GM18519 (cell line): ENCODE measurements around the gene CTDNEP1.
A peak's percentile ranks its signal among the peaks of the same experiment; 100 is the strongest.

Experiments used
- ATAC-seq: cut with Tn5 transposase; IDR thresholded peaks from one replicate; pipeline ENCODE4 v1.9.1; 2021; ENCODE audit warnings: mild to moderate bottlenecking, moderate library complexity; ENCODE audit not compliant: unreplicated experiment, low FRiP score

Gene CTDNEP1

DNA sequence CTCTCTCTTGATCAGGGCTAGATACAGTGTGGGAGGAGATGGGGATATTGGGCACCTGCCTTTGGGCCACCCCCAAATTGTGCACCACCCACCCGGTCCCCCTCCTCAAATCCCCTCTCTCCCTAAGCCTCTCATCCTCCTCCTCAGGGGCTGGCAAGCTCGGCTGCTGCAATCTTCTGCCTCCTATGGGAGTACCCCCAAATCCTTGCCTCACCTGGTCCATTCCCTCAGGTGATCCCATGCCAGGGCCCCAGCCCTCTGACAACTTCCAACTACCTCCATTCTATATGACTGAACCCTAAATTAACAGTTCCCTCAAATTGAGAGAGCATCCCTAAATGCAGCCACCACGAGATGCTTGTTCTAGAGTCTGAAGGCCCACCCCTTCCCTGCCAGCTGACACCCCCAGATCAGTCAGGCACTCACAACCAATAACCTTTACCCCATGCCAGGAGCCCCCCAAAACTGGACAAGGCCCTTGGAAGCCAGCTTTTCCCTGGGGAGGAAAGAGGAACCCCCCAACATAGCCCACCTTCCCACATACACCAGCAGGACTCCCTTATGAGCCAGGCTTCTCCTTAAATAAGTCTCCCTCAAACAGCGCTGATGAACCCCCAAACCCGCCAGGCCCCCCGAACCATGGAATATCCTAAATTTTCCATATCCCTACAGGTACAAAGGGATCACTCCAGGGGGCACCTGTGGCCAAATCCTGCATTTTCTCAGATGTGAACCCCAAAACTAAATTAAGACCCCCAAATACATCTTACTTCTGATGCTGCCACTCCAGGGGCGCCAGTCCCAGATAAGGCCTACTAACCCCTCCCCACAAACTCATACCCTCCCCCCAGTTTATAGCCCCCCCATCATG, 35.1 kb downstream of the CTDNEP1 start:
- ATAC-seq, result no peak

DNA sequence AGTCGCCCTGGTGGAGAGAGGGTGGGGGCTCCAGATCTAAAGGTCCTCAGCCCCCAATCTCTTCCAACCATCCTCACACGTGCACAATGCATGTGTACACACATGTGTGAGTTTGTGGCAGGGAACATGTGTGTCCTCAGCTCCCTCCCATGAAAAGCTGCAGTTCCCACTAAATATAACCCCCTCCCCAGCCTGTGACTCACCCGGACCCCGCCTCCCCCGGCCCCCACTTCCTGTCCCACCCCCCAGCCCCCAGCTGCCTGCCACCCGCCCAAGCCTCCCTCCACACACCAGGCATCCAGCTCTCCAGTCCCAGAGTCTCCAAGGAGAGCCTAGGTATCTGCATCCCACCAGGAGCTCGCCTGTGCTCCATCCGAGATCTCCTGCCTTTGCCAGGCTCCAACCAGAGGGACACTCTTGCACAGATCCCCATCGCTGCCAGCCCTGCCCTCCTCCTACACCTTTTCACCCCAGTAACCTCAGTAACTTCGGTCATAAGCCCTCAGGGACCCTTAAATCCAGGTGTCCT, 35.8 kb downstream of the CTDNEP1 start:
- no peak for ATAC-seq

DNA sequence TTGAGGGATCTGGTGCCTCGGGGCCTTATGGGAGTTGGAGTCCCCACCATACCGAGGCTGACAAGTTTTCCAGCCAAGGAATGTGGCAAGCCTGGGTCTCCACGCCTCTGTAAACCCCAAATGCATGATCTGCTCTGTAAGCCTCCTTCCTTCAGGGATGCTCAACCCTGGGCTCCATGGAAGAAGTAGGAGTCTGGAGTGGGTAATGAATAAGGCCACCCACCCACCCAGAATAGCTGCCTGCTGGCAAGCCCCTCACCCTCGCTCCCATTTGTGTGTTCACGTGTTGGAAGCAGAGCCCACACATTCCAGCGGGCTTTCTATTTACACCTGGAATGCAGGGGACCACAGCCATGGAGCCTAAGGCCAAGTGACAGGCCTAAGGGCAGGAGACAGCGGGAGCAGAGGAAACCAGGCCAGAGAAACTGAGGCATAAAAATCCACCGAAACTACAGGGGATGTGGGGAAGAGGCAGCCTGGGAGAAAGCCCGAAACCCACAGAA, 36.3 kb downstream of the CTDNEP1 start:
- no peak for ATAC-seq

GRCh38 chr17:7214300-7215135, 37.0 kb downstream of the CTDNEP1 start:
- peak; percentile 45 for ATAC-seq

DNA sequence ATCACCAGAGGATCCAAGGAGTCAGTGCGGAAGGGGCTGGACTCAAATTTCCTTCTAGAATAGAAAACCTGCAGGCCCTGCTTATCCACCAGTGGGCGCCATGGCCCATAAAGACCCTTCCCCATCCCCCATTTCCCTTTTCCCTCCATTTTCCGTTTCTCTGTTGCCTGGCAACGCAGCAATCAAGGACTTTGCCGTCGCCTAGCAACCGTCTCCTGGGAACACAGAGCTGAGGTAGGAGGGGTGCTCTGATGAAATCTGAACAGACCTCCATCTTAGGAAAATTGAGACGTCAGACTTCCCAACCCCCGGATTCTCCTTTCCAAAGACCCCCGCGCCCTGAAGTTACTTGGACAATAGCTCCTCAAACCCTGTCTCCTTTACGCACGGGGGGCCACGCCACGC, 37.6 kb downstream of the CTDNEP1 start:
- ATAC-seq, result no peak

DNA sequence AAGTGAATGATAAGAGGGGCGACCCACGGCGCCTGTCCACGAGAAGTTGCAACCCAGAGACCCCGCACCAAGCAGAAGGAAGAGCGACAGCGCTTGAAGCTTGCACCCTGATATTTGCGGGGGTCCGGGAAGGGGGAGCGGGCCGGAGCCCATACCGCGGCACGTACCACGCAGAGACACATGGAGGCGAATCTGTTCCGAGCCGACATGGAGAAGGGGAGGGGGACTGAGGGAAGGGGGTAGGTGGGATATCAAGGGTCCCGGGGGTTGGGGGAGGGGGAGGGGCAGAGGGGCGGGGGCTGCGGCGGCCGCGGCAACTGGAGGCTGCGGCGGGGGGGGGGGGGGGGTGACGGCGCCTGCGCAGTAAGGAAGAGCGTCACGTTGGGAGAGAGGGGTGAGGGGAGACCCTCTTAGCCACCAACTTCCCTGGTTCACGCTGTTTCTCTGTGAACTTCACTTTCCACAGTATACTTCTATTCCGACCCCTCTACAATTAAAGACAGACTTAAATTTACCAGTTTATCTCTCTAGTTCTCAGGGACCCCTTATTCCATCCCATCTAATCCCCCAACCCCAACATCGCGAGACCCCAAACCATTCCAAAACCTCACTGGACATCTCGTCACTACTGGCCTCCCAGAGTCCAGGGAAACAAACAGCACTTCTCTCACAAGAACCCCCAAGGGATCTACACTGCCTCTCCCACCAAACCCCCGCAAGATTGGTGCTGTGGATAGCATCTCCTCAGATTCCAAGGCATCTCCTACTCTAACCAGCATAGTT, 39.9 kb downstream of the CTDNEP1 start:
- ATAC-seq, result no peak

- no peak for ATAC-seq
Observed at GRCh38 chr17:7208754-7209460, 42.6 kb downstream of the CTDNEP1 start.

GRCh38 chr17:7208027-7208571, 43.4 kb downstream of the CTDNEP1 start:
- no peak for ATAC-seq

DNA sequence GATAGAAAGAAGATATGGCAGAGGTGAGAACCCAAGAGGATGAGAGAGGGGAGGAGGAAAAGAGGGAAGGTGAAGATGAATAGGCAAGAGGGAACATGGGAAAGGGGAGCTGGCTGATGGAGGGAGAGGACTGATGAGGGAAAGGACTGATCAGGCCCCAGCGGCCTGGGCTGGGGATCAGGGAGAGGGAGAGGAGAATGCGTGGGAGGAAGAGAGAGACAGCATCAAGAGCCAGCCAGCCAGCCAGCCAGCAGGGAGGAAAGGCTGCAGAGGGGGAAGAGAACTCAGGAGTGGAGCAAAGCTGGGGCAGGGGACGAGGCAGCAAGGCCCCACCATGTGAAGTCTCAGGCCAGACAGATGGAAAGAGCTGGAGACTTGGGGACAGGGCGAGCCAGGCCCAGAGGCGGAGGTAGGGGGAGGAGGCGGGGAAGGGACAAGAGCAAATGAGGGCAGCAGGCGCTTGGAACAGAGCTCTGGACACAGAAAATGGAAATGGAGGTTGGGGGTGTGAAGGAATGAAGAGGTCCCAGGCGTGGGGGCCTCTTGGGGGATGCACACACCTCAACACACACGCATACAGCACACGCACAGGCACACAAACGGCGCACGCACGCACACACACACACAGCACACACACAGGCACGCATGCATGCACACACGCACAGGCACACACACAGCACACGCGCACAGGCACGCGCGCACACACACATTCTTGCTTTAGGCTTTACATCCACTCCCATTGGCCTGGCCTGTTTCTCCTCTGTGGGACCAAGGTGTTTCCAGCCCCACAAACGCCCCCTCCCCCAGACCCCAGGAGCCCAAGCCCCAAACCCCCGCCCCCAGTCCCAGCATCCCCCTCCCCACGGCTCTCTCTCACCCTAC, 44.2 kb downstream of the CTDNEP1 start:
- no peak for ATAC-seq

- no peak for ATAC-seq
Observed at GRCh38 chr17:7205561-7205960, 46.0 kb downstream of the CTDNEP1 start.

- peak; percentile 63 for ATAC-seq
Observed at GRCh38 chr17:7204828-7205461, 46.6 kb downstream of the CTDNEP1 start.

DNA sequence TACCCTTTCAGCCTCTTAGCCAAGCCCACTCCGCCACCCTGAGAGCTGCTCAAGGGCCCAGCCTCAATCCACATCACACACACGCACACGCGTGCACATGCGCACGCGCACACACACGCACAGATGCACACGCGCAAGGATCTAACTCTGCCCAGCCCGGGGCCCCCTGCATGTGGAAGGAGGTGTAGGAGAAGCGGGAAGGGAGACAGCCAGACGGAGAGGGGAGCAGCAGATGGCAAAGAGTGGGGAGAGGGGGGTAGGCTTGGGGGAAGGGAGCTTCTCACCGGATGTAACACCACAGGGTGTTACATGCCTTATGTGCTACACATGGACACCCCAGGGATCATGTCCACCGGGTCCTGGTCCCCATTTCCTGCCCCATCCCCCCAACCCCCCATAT, 47.2 kb downstream of the CTDNEP1 start:
- ATAC-seq, result no peak

DNA sequence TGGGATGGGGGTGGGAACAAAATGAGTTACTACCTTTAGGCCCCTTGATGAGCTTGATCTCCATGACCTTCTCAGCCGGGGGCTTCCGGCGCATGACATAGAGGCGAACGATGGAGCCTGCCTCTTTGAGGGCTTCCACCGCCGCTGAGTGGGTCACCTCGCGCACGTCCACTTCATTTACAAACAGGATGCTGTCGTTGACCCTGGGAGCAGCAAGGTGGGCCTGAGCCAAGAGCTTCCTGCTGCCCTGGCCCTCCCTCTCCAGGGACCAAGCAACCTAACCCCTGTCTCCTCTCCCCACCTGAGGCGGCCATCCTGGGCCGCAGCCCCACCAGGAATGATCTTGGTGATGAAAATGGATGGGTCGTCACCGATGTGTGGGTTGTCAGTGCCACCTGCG, 48.1 kb downstream of the CTDNEP1 start:
- no peak for ATAC-seq

GRCh38 chr17:7196651-7197401, 54.7 kb downstream of the CTDNEP1 start:
- no peak for ATAC-seq

GRCh38 chr17:7195971-7196370, 55.6 kb downstream of the CTDNEP1 start:
- no peak for ATAC-seq
